Ovary (tissue), 9 donors: ENCODE results near the gene EFTUD2. TPM values are rescaled to one million over a fixed set of nuclear protein-coding genes. Genes with fewer than 3 reads are reported as not detected.

Experiments
- DNase-seq, 5 donors: peaks; one replicate each; pipeline ENCODE4 v3.0.0-alpha.2; 2019 to 2020
- H3K27ac ChIP-seq, 2 donors: fragments of 200-600 bp; one replicate each; pipeline versions ENCODE4 v1.5.1 to v1.8.0; 2019 to 2022
- H3K27me3 ChIP-seq: fragments of 200-600 bp; one replicate; pipeline ENCODE4 v1.8.0; 2022
- H3K36me3 ChIP-seq: fragments of 200-600 bp; sonication (generic); one replicate; pipeline ENCODE4 v1.5.1; 2019
- H3K4me1 ChIP-seq: one replicate; pipeline ENCODE4 v1.8.1; 2013; ENCODE audit warnings: mild to moderate bottlenecking, moderate library complexity; ENCODE audit not compliant: insufficient read depth
- H3K4me3 ChIP-seq: fragments of 200-600 bp; sonication (generic); one replicate; pipeline ENCODE4 v1.5.1; 2017
- H3K9me3 ChIP-seq, 2 donors: fragments of 200-600 bp in 1 of 2; sonication (generic) in 1 of 2; one replicate each; pipeline versions ENCODE4 v1.5.1 to v1.8.1; 2013 to 2019; ENCODE audit warnings: mild to moderate bottlenecking in 1 of 2, moderate library complexity in 1 of 2
- CTCF ChIP-seq, 3 donors: fragments of 450-650 bp in 2 of 3; fragments of 200-600 bp in 1 of 3; IDR thresholded peaks; one replicate each; pipeline versions ENCODE4 v1.5.1 to v1.8.0; 2016 to 2022; ENCODE audit warnings: antibody characterized with exemption in 3 of 3, mild to moderate bottlenecking in 1 of 3
- EP300 ChIP-seq: sonication (generic); formaldehyde crosslinking; IDR thresholded peaks from one replicate; pipeline ENCODE4 v1.6.1; 2017; ENCODE audit warnings: antibody characterized with exemption
- POLR2A ChIP-seq: fragments of 450-650 bp; IDR thresholded peaks from one replicate; pipeline ENCODE4 v1.6.1; 2017; ENCODE audit warnings: antibody characterized with exemption, mild to moderate bottlenecking, moderate library complexity
- WGBS, 3 donors: extraction: QIAGEN DNeasy Blood & Tissue Kit in 1 of 3; methylation state at CpG; one replicate each; pipeline versions ENCODE4 v1.1.5 to v1.1.7; 2013 to 2017; 5-methylcytosine and 5-hydroxymethylcytosine counted together
- intact Hi-C, 4 donors: fragments of 100-400 bp; cut with DNase I; formaldehyde crosslinking; loops; one replicate each; pipeline versions ENCODE4 v1.11.0 to v1.15.1; 2022 to 2023
- polyA plus RNA-seq, 2 donors: library from polyadenylated mRNA; stranded (reverse); fragments of 200-250 nt in 1 of 2; fragments of 350-450 nt in 1 of 2; fragmentation: Illumina TruSeq in 1 of 2; extraction: RNeasy Lipid Tissue Mini Kit (QIAGEN cat#74804) in 1 of 2; gene quantifications; one replicate each; pipeline ENCODE4 v1.2.3, GENCODE V29; 2013 to 2014
- total RNA-seq, 7 donors: library from RNA; depleted of rRNA in 2 of 7; stranded (reverse); fragments of >200 nt in 2 of 7; fragmentation: NEBNext Ultra II Directional in 3 of 7; extraction: Animal tissue kit (Norgen Biotek cat#: 25700) in 3 of 7; gene quantifications; one replicate each; pipeline versions ENCODE4 v1.1.0 to v1.2.4, GENCODE V29; 2016 to 2023
- donor health status: DM: no; HTN: no; CAD: no; lungs with moderate emphysema.
- donor health status: DM: no; HTN: no; CAD: no.
- donor health status: Bipolar disorder and iron deficiency.
- donor health status: DM: yes; HTN: yes; CAD: no.
- donor health status: DM: no; HTN: no; CAD: no.
- donor health status: DM: yes; HTN: yes; CAD: no.

The EFTUD2 gene
- total and polyA plus RNA-seq, 9 donors: 22.2 to 111 (median 62.5) TPM

GRCh38 chr17:44917456-44917855 is 18.2 kb upstream of the EFTUD2 start:
- no peak overlapping the region for H3K27ac ChIP-seq
- WGBS, 3 donors: 89 to 93% (median 92%) methylated on average over 6 of the region's 6 CpGs
- no peaks in the 10 kb centered on the region for H3K36me3 ChIP-seq
- no peaks in the 10 kb centered on the region for H3K9me3 ChIP-seq
- TF ChIP-seq EP300 (no peak), CTCF (IDR thresholded peaks at IDR 0.05) (no peak), POLR2A (no peak)
- no peaks in the 10 kb centered on the region for H3K27me3 ChIP-seq
- H3K4me3 ChIP-seq: no peak overlapping the region
- intact Hi-C loops: loop anchor here in 2 of 4 donors (10.0 kb wide), 3 partner anchors 177 to 287 kb away; no protein-coding TSS in a partner anchor
- DNase-seq: peak in 1 of 5 donors; percentile 13
- H3K4me1 ChIP-seq: no peaks in the 10 kb centered on the region

- TF ChIP-seq POLR2A: no peak
- TF ChIP-seq EP300: no peak
- TF ChIP-seq CTCF (IDR thresholded peaks at IDR 0.05): no peak
- H3K27ac ChIP-seq: no peak overlapping the region
- H3K36me3 ChIP-seq: no peaks in the 10 kb centered on the region
- no peak overlapping the region for H3K4me3 ChIP-seq
- H3K4me1 ChIP-seq: peaks cover under 1% of the 10 kb centered on the region
- WGBS, 3 donors: 58 to 66% (median 59%) methylated on average over 10 of the region's 10 CpGs
- DNase-seq: peak in 1 of 5 donors; percentile 56
- H3K27me3 ChIP-seq: no peaks in the 10 kb centered on the region
- intact Hi-C loops: loop anchor here in 2 of 4 donors (10.0 kb wide), 3 partner anchors 178 to 288 kb away; no protein-coding TSS in a partner anchor
- no peaks in the 10 kb centered on the region for H3K9me3 ChIP-seq
These were observed 17.6 kb upstream of the EFTUD2 start for GRCh38 chr17:44916781-44917241.

- Histone ChIP-seq H3K4me3 (no peak overlapping the region), H3K9me3 (no peaks in the 10 kb centered on the region), H3K27me3 (no peaks in the 10 kb centered on the region), H3K4me1 (peaks cover 5% of the 10 kb centered on the region), H3K36me3 (no peaks in the 10 kb centered on the region), H3K27ac (no peak overlapping the region)
- intact Hi-C loops: loop anchor here in 2 of 4 donors (10.0 kb wide), 3 partner anchors 179 to 289 kb away; no protein-coding TSS in a partner anchor
- WGBS, 3 donors: 73 to 85% (median 84%) methylated on average over 11 of the region's 11 CpGs
- DNase-seq: no peak
- TF ChIP-seq EP300 (no peak), CTCF (IDR thresholded peaks at IDR 0.05) (no peak), POLR2A (no peak)
These were observed 16.9 kb upstream of the EFTUD2 start for GRCh38 chr17:44915862-44916780.

- no peaks in the 10 kb centered on the region for H3K36me3 ChIP-seq
- no peaks in the 10 kb centered on the region for H3K27me3 ChIP-seq
- 74 to 87% (median 86%) methylated on average over 17 of the region's 17 CpGs for WGBS, 3 donors
- no peak within 1 kb of the TSS for H3K27ac ChIP-seq
- no peak within 1 kb of the TSS for H3K4me3 ChIP-seq
- H3K4me1 ChIP-seq: peaks cover 5% of the 10 kb centered on the region
- intact Hi-C loops: loop anchor here in 2 of 4 donors (10.0 kb wide), 3 partner anchors 179 to 289 kb away; no protein-coding TSS in a partner anchor
- no peak for TF ChIP-seq POLR2A
- no peak for TF ChIP-seq CTCF (IDR thresholded peaks at IDR 0.05)
- TF ChIP-seq EP300: no peak
- no peaks in the 10 kb centered on the region for H3K9me3 ChIP-seq
- DNase-seq: no peak
These were observed 16.1 kb upstream of the EFTUD2 start, which contains the start of gene GFAP for GRCh38 chr17:44915321-44915726. GFAP (minus strand) TSS chr17:44915500; CDS start chr17:44915486, 14 bp downstream.
